ENCODE results near the gene DDAH2. TPM values are rescaled to one million over a fixed set of nuclear protein-coding genes. Genes with fewer than 3 reads are reported as not detected.

DDAH2 gene
- total and polyA plus RNA-seq, 2 experiments from 2014 or later = 76.6 to 77.7 TPM

- Histone ChIP-seq H3K9ac (no peak overlapping the region), H3K9me3 (ENCODE audit: low read depth) (no peaks in the 10 kb centered on the region), H3K4me3 (no peak overlapping the region), H2AFZ (no peak overlapping the region), H3K79me2 (ENCODE audit: insufficient read depth) (no peaks in the 10 kb centered on the region), H3K27ac (no peak overlapping the region), H3K4me2 (ENCODE audit: unreplicated experiment) (no peak overlapping the region), H4K20me1 (ENCODE audit: insufficient read depth) (no peaks in the 10 kb centered on the region), H3K27me3 (replicated peaks; ENCODE audit: insufficient read depth) (no peaks in the 10 kb centered on the region), H3F3A (ENCODE audit: insufficient read depth) (peaks cover 4% of the 10 kb centered on the region; the same call in 1 of the 2 replicates), H3K36me3 (ENCODE audit: low read depth) (no peaks in the 10 kb centered on the region), H3K4me1 (ENCODE audit: insufficient read depth) (peaks cover 2% of the 10 kb centered on the region), H3K9me2 (ENCODE audit: insufficient read depth) (no peaks in the 10 kb centered on the region)
- DNase-seq = no peak
- in situ Hi-C loops (cut with MboI) = no loop called here
- 93 to 100% methylated on average over 2 of the region's 2 CpGs for WGBS, 2 experiments (ENCODE audit: low coverage in 1 of 2, low lambda C conversion rate in 2 of 2, missing lambda C conversion rate in 2 of 2)
- TF ChIP-seq EZH2phosphoT487 (IDR thresholded peaks at IDR 0.05; ENCODE audit: insufficient read depth, low read depth) = no peak
These were observed 29.2 kb upstream of the DDAH2 start for GRCh38 chr6:31758281-31758680.

- no peaks in the 10 kb centered on the region for H3K9me3 ChIP-seq (ENCODE audit: low read depth)
- H3K79me2 ChIP-seq (ENCODE audit: insufficient read depth) = no peaks in the 10 kb centered on the region
- 30 to 38% methylated on average over 8 of the region's 8 CpGs for WGBS, 2 experiments (ENCODE audit: low coverage in 1 of 2, low lambda C conversion rate in 2 of 2, missing lambda C conversion rate in 2 of 2)
- in situ Hi-C loops (cut with MboI) = no loop called here
- no peaks in the 10 kb centered on the region for H3K27me3 ChIP-seq (replicated peaks; ENCODE audit: insufficient read depth)
- TF ChIP-seq EZH2phosphoT487 (IDR thresholded peaks at IDR 0.05; ENCODE audit: insufficient read depth, low read depth) (no peak), EZH2 (IDR thresholded peaks at IDR 0.05; ENCODE audit: insufficient read depth, poor library complexity, severe bottlenecking) (no peak)
- no peak overlapping the region for H2AFZ ChIP-seq
- H3K27ac ChIP-seq = peak overlapping the region; percentile 47
- H3K9ac ChIP-seq = peak overlapping the region; percentile 14; the same call in 1 of the 2 replicates
- no peaks in the 10 kb centered on the region for H3K9me2 ChIP-seq (ENCODE audit: insufficient read depth)
- no peaks in the 10 kb centered on the region for H3K36me3 ChIP-seq (ENCODE audit: low read depth)
- no peaks in the 10 kb centered on the region for H4K20me1 ChIP-seq (ENCODE audit: insufficient read depth)
- DNase-seq = peak; percentile 91
- peak overlapping the region; percentile 26 for H3K4me2 ChIP-seq (ENCODE audit: unreplicated experiment)
- no peak overlapping the region for H3K4me3 ChIP-seq
- H3K4me1 ChIP-seq (ENCODE audit: insufficient read depth) = peaks cover 10% of the 10 kb centered on the region
- H3F3A ChIP-seq (ENCODE audit: insufficient read depth) = peaks cover 13% of the 10 kb centered on the region
These were observed 23.7 kb upstream of the DDAH2 start for GRCh38 chr6:31752739-31753319.

- H3K9ac ChIP-seq = no peak overlapping the region
- H3K9me3 ChIP-seq (ENCODE audit: low read depth) = no peaks in the 10 kb centered on the region
- no peak overlapping the region for H3K4me2 ChIP-seq (ENCODE audit: unreplicated experiment)
- DNase-seq = no peak
- H3K36me3 ChIP-seq (ENCODE audit: low read depth) = no peaks in the 10 kb centered on the region
- in situ Hi-C loops (cut with MboI) = no loop called here
- H3K9me2 ChIP-seq (ENCODE audit: insufficient read depth) = no peaks in the 10 kb centered on the region
- peaks cover 10% of the 10 kb centered on the region for H3K4me1 ChIP-seq (ENCODE audit: insufficient read depth)
- H2AFZ ChIP-seq = no peak overlapping the region
- 94 to 95% methylated on average over 7 of the region's 7 CpGs for WGBS, 2 experiments (ENCODE audit: low coverage in 1 of 2, low lambda C conversion rate in 2 of 2, missing lambda C conversion rate in 2 of 2)
- no peak overlapping the region for H3K4me3 ChIP-seq
- H3K79me2 ChIP-seq (ENCODE audit: insufficient read depth) = no peaks in the 10 kb centered on the region
- H3K27ac ChIP-seq = no peak overlapping the region
- TF ChIP-seq EZH2phosphoT487 (IDR thresholded peaks at IDR 0.05; ENCODE audit: insufficient read depth, low read depth) (no peak), EZH2 (IDR thresholded peaks at IDR 0.05; ENCODE audit: insufficient read depth, poor library complexity, severe bottlenecking) (no peak)
- H4K20me1 ChIP-seq (ENCODE audit: insufficient read depth) = no peaks in the 10 kb centered on the region
- H3K27me3 ChIP-seq (replicated peaks; ENCODE audit: insufficient read depth) = no peaks in the 10 kb centered on the region
- peaks cover 13% of the 10 kb centered on the region for H3F3A ChIP-seq (ENCODE audit: insufficient read depth)
These were observed 21.4 kb upstream of the DDAH2 start for GRCh38 chr6:31750411-31751022.

GRCh38 chr6:31749301-31750036 lies 20.4 kb upstream of the DDAH2 start:
- WGBS, 2 experiments (ENCODE audit: low coverage in 1 of 2, low lambda C conversion rate in 2 of 2, missing lambda C conversion rate in 2 of 2) = 93% methylated on average over 8 of the region's 8 CpGs
- Histone ChIP-seq H3K36me3 (ENCODE audit: low read depth) (no peaks in the 10 kb centered on the region), H3K27ac (no peak overlapping the region), H4K20me1 (ENCODE audit: insufficient read depth) (no peaks in the 10 kb centered on the region), H3K9ac (no peak overlapping the region), H3K4me2 (ENCODE audit: unreplicated experiment) (no peak overlapping the region), H3K9me2 (ENCODE audit: insufficient read depth) (no peaks in the 10 kb centered on the region), H3K4me1 (ENCODE audit: insufficient read depth) (peaks cover 10% of the 10 kb centered on the region), H2AFZ (no peak overlapping the region), H3K9me3 (ENCODE audit: low read depth) (no peaks in the 10 kb centered on the region), H3F3A (ENCODE audit: insufficient read depth) (peaks cover 13% of the 10 kb centered on the region), H3K79me2 (ENCODE audit: insufficient read depth) (no peaks in the 10 kb centered on the region), H3K27me3 (replicated peaks; ENCODE audit: insufficient read depth) (no peaks in the 10 kb centered on the region), H3K4me3 (no peak overlapping the region)
- in situ Hi-C loops (cut with MboI) = no loop called here
- no peak for TF ChIP-seq EZH2 (IDR thresholded peaks at IDR 0.05; ENCODE audit: insufficient read depth, poor library complexity, severe bottlenecking)
- TF ChIP-seq EZH2phosphoT487 (IDR thresholded peaks at IDR 0.05; ENCODE audit: insufficient read depth, low read depth) = no peak
- DNase-seq = no peak
